Astrocyte (in vitro differentiated cells and primary cell): ENCODE results near the gene ANKRD12. TPM values are rescaled to one million over a fixed set of nuclear protein-coding genes. Genes with fewer than 3 reads are reported as not detected.

Experiments used
- DNase-seq: peaks from one replicate; pipeline ENCODE4 v3.0.0-alpha.2; 2010; ENCODE audit warnings: low read depth
- FAIRE-seq: peaks from 2 replicates; lab custom pipeline; 2011; peaks lifted over from hg19 to GRCh38; lab: Jason Lieb, UNC
- H2AFZ ChIP-seq: 2 replicates; pipeline ENCODE4 v1.6.0; 2012; ENCODE audit warnings: low read depth, low read length, inconsistent platforms
- H3K27ac ChIP-seq: 2 replicates; pipeline ENCODE4 v1.5.1; 2011; ENCODE audit warnings: low read depth, low read length, inconsistent platforms
- H3K27me3 ChIP-seq: 2 replicates; pipeline ENCODE4 v1.6.0; 2011; ENCODE audit warnings: low read length, inconsistent platforms; ENCODE audit not compliant: insufficient read depth
- H3K36me3 ChIP-seq: 2 replicates; pipeline ENCODE4 v1.5.1; 2011; ENCODE audit warnings: low read length, inconsistent platforms; ENCODE audit not compliant: insufficient read depth
- H3K4me1 ChIP-seq: 2 replicates; pipeline ENCODE4 v1.5.1; 2011; ENCODE audit warnings: low read length, inconsistent platforms; ENCODE audit not compliant: insufficient read depth
- H3K4me2 ChIP-seq: 2 replicates; pipeline ENCODE4 v1.6.0; 2012; ENCODE audit warnings: low read length, inconsistent platforms
- H3K4me3 ChIP-seq: 2 replicates; pipeline ENCODE4 v1.5.1; 2011; ENCODE audit warnings: low read depth, mild to moderate bottlenecking, low read length, inconsistent platforms; ENCODE audit not compliant: insufficient read depth
- H3K79me2 ChIP-seq: 2 replicates; pipeline ENCODE4 v1.6.0; 2012; ENCODE audit warnings: mild to moderate bottlenecking, low read length, inconsistent platforms; ENCODE audit not compliant: insufficient read depth
- H3K9ac ChIP-seq: 2 replicates; pipeline ENCODE4 v1.6.0; 2012; ENCODE audit warnings: mild to moderate bottlenecking, low read length, inconsistent platforms
- H3K9me3 ChIP-seq: 2 replicates; pipeline ENCODE4 v1.5.1; 2012; ENCODE audit warnings: low read depth, mild to moderate bottlenecking, low read length, inconsistent platforms; ENCODE audit not compliant: insufficient read depth
- H4K20me1 ChIP-seq: 2 replicates; pipeline ENCODE4 v1.6.0; 2012; ENCODE audit warnings: low read length, inconsistent platforms; ENCODE audit not compliant: insufficient read depth
- H3K27ac Mint-ChIP-seq: one replicate; pipeline ENCODE4 v1.8.0; 2021; ENCODE audit warnings: mild to moderate bottlenecking, mixed read lengths; ENCODE audit not compliant: unreplicated experiment
- H3K27me3 Mint-ChIP-seq: one replicate; pipeline ENCODE4 v1.8.0; 2021; ENCODE audit warnings: low read depth, mixed read lengths; ENCODE audit not compliant: unreplicated experiment
- H3K36me3 Mint-ChIP-seq: one replicate; pipeline ENCODE4 v1.8.0; 2021; ENCODE audit warnings: low read depth, mixed read lengths; ENCODE audit not compliant: unreplicated experiment
- H3K4me1 Mint-ChIP-seq: one replicate; pipeline ENCODE4 v1.8.0; 2021; ENCODE audit warnings: low read depth, mixed read lengths; ENCODE audit not compliant: unreplicated experiment
- H3K4me3 Mint-ChIP-seq: one replicate; pipeline ENCODE4 v1.8.0; 2021; ENCODE audit warnings: mild to moderate bottlenecking, moderate library complexity, mixed read lengths; ENCODE audit not compliant: unreplicated experiment
- H3K9me3 Mint-ChIP-seq: one replicate; pipeline ENCODE4 v1.8.0; 2021; ENCODE audit warnings: mild to moderate bottlenecking, mixed read lengths; ENCODE audit not compliant: unreplicated experiment
- CTCF ChIP-seq: IDR thresholded peaks from 2 replicates; pipeline ENCODE4 v1.5.1; 2011; ENCODE audit warnings: low read depth, mild to moderate bottlenecking, inconsistent platforms, low read length, moderate library complexity; ENCODE audit not compliant: insufficient read depth
- EZH2 ChIP-seq: IDR thresholded peaks from 2 replicates; pipeline ENCODE4 v1.6.1; 2012; ENCODE audit warnings: mild to moderate bottlenecking, low read length, inconsistent platforms; ENCODE audit not compliant: insufficient read depth
- total RNA-seq: library from RNA; stranded (reverse); gene quantifications from 2 replicates; pipeline ENCODE4 v1.2.1, GENCODE V29; 2021

The ANKRD12 gene
- total RNA-seq, 1 donor from 2014 or later: 24.4 TPM

- Histone ChIP-seq H3K27me3 (no peaks in the 10 kb centered on the region), H3K4me1 (no peaks in the 10 kb centered on the region), H3K4me2 (no peak overlapping the region), H3K9ac (no peak overlapping the region), H3K9me3 (no peaks in the 10 kb centered on the region), H2AFZ (no peak overlapping the region), H3K27ac (no peak overlapping the region), H3K36me3 (peaks cover 5% of the 10 kb centered on the region), H3K79me2 (no peaks in the 10 kb centered on the region), H3K4me3 (no peak overlapping the region), H4K20me1 (no peaks in the 10 kb centered on the region)
- DNase-seq: no peak
- FAIRE-seq: no peak
- Mint-ChIP-seq H3K36me3 (peaks cover 4% of the 10 kb centered on the region), H3K27ac (no peak overlapping the region), H3K27me3 (no peaks in the 10 kb centered on the region), H3K4me1 (peaks cover 7% of the 10 kb centered on the region), H3K4me3 (no peak overlapping the region), H3K9me3 (no peaks in the 10 kb centered on the region)
- no peak for TF ChIP-seq CTCF
- no peak for TF ChIP-seq EZH2
These were observed 144.3 kb downstream of the ANKRD12 start for GRCh38 chr18:9280849-9281248.

- H3K9me3 ChIP-seq: no peaks in the 10 kb centered on the region
- H3K4me2 ChIP-seq: no peak overlapping the region
- no peaks in the 10 kb centered on the region for H4K20me1 ChIP-seq
- no peaks in the 10 kb centered on the region for H3K36me3 ChIP-seq
- Mint-ChIP-seq H3K27me3 (no peaks in the 10 kb centered on the region), H3K27ac (no peak overlapping the region), H3K36me3 (peaks cover 2% of the 10 kb centered on the region), H3K4me3 (no peak overlapping the region), H3K9me3 (no peaks in the 10 kb centered on the region), H3K4me1 (peaks cover 7% of the 10 kb centered on the region)
- H2AFZ ChIP-seq: no peak overlapping the region
- no peaks in the 10 kb centered on the region for H3K27me3 ChIP-seq
- H3K4me1 ChIP-seq: no peaks in the 10 kb centered on the region
- H3K4me3 ChIP-seq: no peak overlapping the region
- DNase-seq (no peak), FAIRE-seq (no peak)
- no peak overlapping the region for H3K9ac ChIP-seq
- H3K79me2 ChIP-seq: no peaks in the 10 kb centered on the region
- TF ChIP-seq CTCF (no peak), EZH2 (no peak)
- H3K27ac ChIP-seq: no peak overlapping the region
These were observed 145.2 kb downstream of the ANKRD12 start for GRCh38 chr18:9281780-9282179.

DNA sequence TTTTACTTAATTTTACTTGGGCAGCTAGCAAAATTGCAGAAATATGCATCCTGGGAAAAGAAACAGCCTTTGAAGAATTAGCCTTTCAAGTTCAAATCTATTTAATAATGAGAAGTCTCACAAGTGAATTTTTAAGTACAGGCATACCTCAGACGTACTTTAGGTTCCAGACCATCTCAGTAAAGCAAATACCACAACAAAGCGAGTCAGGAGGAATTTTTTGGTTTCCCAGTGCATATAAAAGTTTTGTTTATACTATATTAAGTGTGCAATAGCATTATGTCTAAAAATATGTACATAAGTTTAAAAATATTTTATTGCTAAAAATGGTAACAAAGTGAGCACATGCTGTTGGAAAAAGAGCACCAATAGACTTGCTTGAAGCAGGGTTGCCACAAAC is 147.2 kb downstream of the ANKRD12 start:
- H3K4me3 Mint-ChIP-seq: no peak overlapping the region
- H3K4me2 ChIP-seq: no peak overlapping the region
- H3K9me3 Mint-ChIP-seq: no peaks in the 10 kb centered on the region
- no peaks in the 10 kb centered on the region for H4K20me1 ChIP-seq
- no peak overlapping the region for H2AFZ ChIP-seq
- no peaks in the 10 kb centered on the region for H3K36me3 Mint-ChIP-seq
- no peaks in the 10 kb centered on the region for H3K27me3 Mint-ChIP-seq
- DNase-seq (no peak), FAIRE-seq (no peak)
- no peaks in the 10 kb centered on the region for H3K27me3 ChIP-seq
- no peak overlapping the region for H3K9ac ChIP-seq
- H3K4me1 ChIP-seq: no peaks in the 10 kb centered on the region
- no peak overlapping the region for H3K27ac ChIP-seq
- H3K79me2 ChIP-seq: no peaks in the 10 kb centered on the region
- peaks cover 7% of the 10 kb centered on the region for H3K4me1 Mint-ChIP-seq
- H3K36me3 ChIP-seq: no peaks in the 10 kb centered on the region
- H3K27ac Mint-ChIP-seq: no peak overlapping the region
- H3K9me3 ChIP-seq: no peaks in the 10 kb centered on the region
- H3K4me3 ChIP-seq: no peak overlapping the region
- TF ChIP-seq EZH2 (no peak), CTCF (no peak)
